Measurements from ENCODE around the gene SPHK2.
A peak's percentile ranks its signal among the peaks of the same experiment; 100 is the strongest.
"Not testable (repeated sequence)": the region's sequence is repeated elsewhere in the genome, so short reads cannot be mapped to it uniquely, and the experiment has no call there.

SPHK2 gene

GRCh38 chr19:48618916-48619691 is at the start of gene SPHK2, which contains the start of gene RPL18:
Gene SPHK2, plus strand, starts transcription at chr19:48619506. Its CDS starts 1,009 bp downstream, at chr19:48620515.
Gene RPL18, minus strand, starts transcription at chr19:48619178. Its CDS starts 35 bp downstream, at chr19:48619143.
- peak; percentile 90 for DNase-seq (ENCODE audit: low read depth in 2 of 2, low spot score in 1 of 2)

- no peak for DNase-seq (ENCODE audit: low read depth in 2 of 2, low spot score in 1 of 2)
Measured at GRCh38 chr19:48569814-48570213, 49.5 kb upstream of the SPHK2 start.

GRCh38 chr19:48571378-48572162 is 47.7 kb upstream of the SPHK2 start:
- no peak for DNase-seq (ENCODE audit: low read depth in 2 of 2, low spot score in 1 of 2)

GRCh38 chr19:48573163-48573505 is 46.2 kb upstream of the SPHK2 start:
- no peak for DNase-seq (ENCODE audit: low read depth in 2 of 2, low spot score in 1 of 2)

- no peak for DNase-seq (ENCODE audit: low read depth in 2 of 2, low spot score in 1 of 2)
Measured at GRCh38 chr19:48575931-48576622, 43.2 kb upstream of the SPHK2 start.

GRCh38 chr19:48577908-48578307 is 41.4 kb upstream of the SPHK2 start:
- DNase-seq (ENCODE audit: low read depth in 2 of 2, low spot score in 1 of 2) = not testable (repeated sequence)

GRCh38 chr19:48578891-48579290 is 40.4 kb upstream of the SPHK2 start:
- DNase-seq (ENCODE audit: low read depth in 2 of 2, low spot score in 1 of 2) = no peak

GRCh38 chr19:48582168-48582567 is 37.1 kb upstream of the SPHK2 start:
- no peak for DNase-seq (ENCODE audit: low read depth in 2 of 2, low spot score in 1 of 2)

GRCh38 chr19:48587387-48587786 is 31.9 kb upstream of the SPHK2 start:
- DNase-seq (ENCODE audit: low read depth in 2 of 2, low spot score in 1 of 2) = no peak

GRCh38 chr19:48588670-48589401 is 30.5 kb upstream of the SPHK2 start:
- peak; percentile 68 to 81 for DNase-seq (ENCODE audit: low read depth in 2 of 2, low spot score in 1 of 2)

- no peak for DNase-seq (ENCODE audit: low read depth in 2 of 2, low spot score in 1 of 2)
Measured at GRCh38 chr19:48591021-48591420, 28.3 kb upstream of the SPHK2 start.

GRCh38 chr19:48595171-48595570 is 24.1 kb upstream of the SPHK2 start:
- no peak for DNase-seq (ENCODE audit: low read depth in 2 of 2, low spot score in 1 of 2)

GRCh38 chr19:48595833-48596232 is 23.5 kb upstream of the SPHK2 start:
- no peak for DNase-seq (ENCODE audit: low read depth in 2 of 2, low spot score in 1 of 2)

GRCh38 chr19:48596237-48596636 is 23.1 kb upstream of the SPHK2 start:
- DNase-seq (ENCODE audit: low read depth in 2 of 2, low spot score in 1 of 2) = no peak

GRCh38 chr19:48596679-48597465 is 22.4 kb upstream of the SPHK2 start:
- no peak for DNase-seq (ENCODE audit: low read depth in 2 of 2, low spot score in 1 of 2)

GRCh38 chr19:48598996-48599700 is 20.2 kb upstream of the SPHK2 start:
- no peak for DNase-seq (ENCODE audit: low read depth in 2 of 2, low spot score in 1 of 2)

- DNase-seq (ENCODE audit: low read depth in 2 of 2, low spot score in 1 of 2) = no peak
Measured at GRCh38 chr19:48600679-48601417, 18.5 kb upstream of the SPHK2 start.

- no peak for DNase-seq (ENCODE audit: low read depth in 2 of 2, low spot score in 1 of 2)
Measured at GRCh38 chr19:48603001-48603400, 16.3 kb upstream of the SPHK2 start.

GRCh38 chr19:48603449-48603848 is 15.9 kb upstream of the SPHK2 start:
- DNase-seq (ENCODE audit: low read depth in 2 of 2, low spot score in 1 of 2) = no peak
